PFSK-1 (cell line): ENCODE results near the gene FNBP1.

Experiments
- FOXP2 ChIP-seq: optimal IDR thresholded peaks from 2 replicates; pipeline ENCODE3; 2011; ENCODE audit warnings: borderline replicate concordance, control low read depth, inconsistent platforms; ENCODE audit not compliant: insufficient read depth; ENCODE audit errors: extremely low read length, extremely low read depth
- POLR2AphosphoS5 ChIP-seq: IDR thresholded peaks from 2 replicates; pipeline ENCODE4 v1.6.1; 2012; ENCODE audit warnings: low read depth, mild to moderate bottlenecking, control low read depth, low read length, moderate library complexity
- SIN3A ChIP-seq: IDR thresholded peaks from 2 replicates; pipeline ENCODE4 v1.6.1; 2012; ENCODE audit warnings: mild to moderate bottlenecking, low read length, moderate library complexity, borderline replicate concordance; ENCODE audit not compliant: insufficient read depth
- TAF1 ChIP-seq: IDR thresholded peaks from 2 replicates; pipeline ENCODE4 v1.6.1; 2012; ENCODE audit warnings: low read length, control low read depth, borderline replicate concordance; ENCODE audit not compliant: insufficient read depth
- TF ChIP-seq, protein P1 (sequence below), 2 experiments: IDR thresholded peaks; 2 replicates each; pipeline versions ENCODE4 v1.6.1 to v1.8.0; 2011 to 2012; ENCODE audit warnings: low read depth in 2 of 2, low read length in 2 of 2, control low read depth in 1 of 2, inconsistent platforms in 1 of 2, mild to moderate bottlenecking in 1 of 2, moderate library complexity in 1 of 2; ENCODE audit not compliant: insufficient read depth in 1 of 2

DNA sequence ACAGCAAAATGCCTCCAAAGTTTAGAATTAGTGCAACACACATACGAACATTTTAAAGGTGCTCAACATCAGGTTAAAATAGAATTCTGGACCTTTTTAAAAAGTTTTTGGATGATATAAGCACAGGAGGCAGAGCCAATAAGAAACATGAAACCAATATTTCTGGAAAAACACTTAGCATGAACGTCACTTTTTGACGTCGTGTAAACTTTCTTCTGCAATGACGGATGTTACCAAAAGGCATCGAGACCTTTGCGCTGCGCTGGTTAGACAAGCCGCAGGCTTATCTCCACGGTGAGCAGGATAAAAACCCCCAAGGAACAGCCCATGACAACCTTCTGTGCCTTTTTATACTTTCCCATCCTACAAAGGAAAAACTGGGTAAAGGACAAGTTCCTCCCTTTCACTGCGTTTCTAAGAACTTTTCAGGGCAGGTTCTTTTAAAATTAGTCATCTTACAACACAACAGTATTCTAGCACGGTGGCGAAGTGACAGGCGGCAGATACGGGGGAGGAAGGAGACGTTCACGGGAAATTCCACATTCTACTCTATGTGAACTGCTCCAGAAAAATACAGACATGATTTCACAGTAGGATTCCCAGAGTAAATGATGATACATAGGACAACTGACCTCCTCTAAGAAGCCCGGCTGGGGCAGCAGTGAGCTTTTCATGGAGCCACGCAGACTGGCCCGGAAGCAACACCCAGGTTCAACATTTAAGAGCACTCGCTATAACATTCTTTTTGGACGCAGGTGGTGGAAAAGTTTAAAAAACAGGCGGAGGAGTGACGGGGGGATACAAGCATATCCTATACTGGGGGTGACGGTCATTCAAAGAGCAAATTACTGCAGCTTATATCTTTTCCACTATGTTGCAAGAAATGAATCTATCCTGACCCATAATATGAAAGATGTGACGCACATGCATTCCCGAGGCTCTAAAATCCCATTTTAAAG, 155.4 kb downstream of the FNBP1 start:
- TF ChIP-seq, protein P1, sequence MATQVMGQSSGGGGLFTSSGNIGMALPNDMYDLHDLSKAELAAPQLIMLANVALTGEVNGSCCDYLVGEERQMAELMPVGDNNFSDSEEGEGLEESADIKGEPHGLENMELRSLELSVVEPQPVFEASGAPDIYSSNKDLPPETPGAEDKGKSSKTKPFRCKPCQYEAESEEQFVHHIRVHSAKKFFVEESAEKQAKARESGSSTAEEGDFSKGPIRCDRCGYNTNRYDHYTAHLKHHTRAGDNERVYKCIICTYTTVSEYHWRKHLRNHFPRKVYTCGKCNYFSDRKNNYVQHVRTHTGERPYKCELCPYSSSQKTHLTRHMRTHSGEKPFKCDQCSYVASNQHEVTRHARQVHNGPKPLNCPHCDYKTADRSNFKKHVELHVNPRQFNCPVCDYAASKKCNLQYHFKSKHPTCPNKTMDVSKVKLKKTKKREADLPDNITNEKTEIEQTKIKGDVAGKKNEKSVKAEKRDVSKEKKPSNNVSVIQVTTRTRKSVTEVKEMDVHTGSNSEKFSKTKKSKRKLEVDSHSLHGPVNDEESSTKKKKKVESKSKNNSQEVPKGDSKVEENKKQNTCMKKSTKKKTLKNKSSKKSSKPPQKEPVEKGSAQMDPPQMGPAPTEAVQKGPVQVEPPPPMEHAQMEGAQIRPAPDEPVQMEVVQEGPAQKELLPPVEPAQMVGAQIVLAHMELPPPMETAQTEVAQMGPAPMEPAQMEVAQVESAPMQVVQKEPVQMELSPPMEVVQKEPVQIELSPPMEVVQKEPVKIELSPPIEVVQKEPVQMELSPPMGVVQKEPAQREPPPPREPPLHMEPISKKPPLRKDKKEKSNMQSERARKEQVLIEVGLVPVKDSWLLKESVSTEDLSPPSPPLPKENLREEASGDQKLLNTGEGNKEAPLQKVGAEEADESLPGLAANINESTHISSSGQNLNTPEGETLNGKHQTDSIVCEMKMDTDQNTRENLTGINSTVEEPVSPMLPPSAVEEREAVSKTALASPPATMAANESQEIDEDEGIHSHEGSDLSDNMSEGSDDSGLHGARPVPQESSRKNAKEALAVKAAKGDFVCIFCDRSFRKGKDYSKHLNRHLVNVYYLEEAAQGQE (IDR thresholded peaks at IDR 0.05; ENCODE audit: insufficient read depth in 1 of 2, low read depth in 2 of 2, low read length in 2 of 2), result no peak
- no peak for TF ChIP-seq SIN3A
- no peak for TF ChIP-seq POLR2AphosphoS5
- TF ChIP-seq TAF1, result no peak
- no peak for TF ChIP-seq FOXP2
